OCI-LY1 (cell line): ENCODE measurements around the gene KLHDC8A.

Experiments used
- H2AFZ ChIP-seq: fragments of 200-600 bp; sonication (generic), shearing (Covaris generic); 2 replicates; pipeline ENCODE4 v1.6.0; 2014; ENCODE audit warnings: antibody characterized with exemption, mild to moderate bottlenecking, low read length
- H3F3A ChIP-seq: fragments of 200-600 bp; sonication (generic), shearing (Covaris generic); 2 replicates; pipeline ENCODE4 v1.6.0; 2014; ENCODE audit warnings: mild to moderate bottlenecking, antibody characterized with exemption, low read length, moderate library complexity; ENCODE audit not compliant: insufficient read depth
- H3K27ac ChIP-seq: fragments of 200-600 bp; sonication (generic); 2 replicates; pipeline ENCODE4 v1.5.1; 2014; ENCODE audit warnings: low read length, mixed run types, mild to moderate bottlenecking, low read depth; ENCODE audit not compliant: poor library complexity, severe bottlenecking
- H3K27me3 ChIP-seq: fragments of 200-600 bp; sonication (generic); 2 replicates; pipeline ENCODE4 v1.6.0; 2014; ENCODE audit warnings: antibody characterized with exemption, mild to moderate bottlenecking, low read length, moderate library complexity; ENCODE audit not compliant: insufficient read depth
- H3K36me3 ChIP-seq: fragments of 200-600 bp; sonication (generic); 2 replicates; pipeline ENCODE4 v1.6.1; 2014; ENCODE audit warnings: mild to moderate bottlenecking, antibody characterized with exemption, low read length, moderate library complexity, mixed read lengths; ENCODE audit not compliant: insufficient read depth
- H3K4me1 ChIP-seq: fragments of 200-600 bp; sonication (generic); 2 replicates; pipeline ENCODE4 v1.5.1; 2014; ENCODE audit warnings: mild to moderate bottlenecking, low read length, moderate library complexity; ENCODE audit not compliant: insufficient read depth, severe bottlenecking
- H3K4me2 ChIP-seq: fragments of 200-600 bp; sonication (generic), shearing (Covaris generic); 2 replicates; pipeline ENCODE4 v1.6.1; 2014; ENCODE audit warnings: low read length
- H3K4me3 ChIP-seq: fragments of 200-600 bp; sonication (generic); 2 replicates; pipeline ENCODE4 v1.5.1; 2014; ENCODE audit warnings: low read length, low read depth, mild to moderate bottlenecking, mixed read lengths; ENCODE audit not compliant: poor library complexity, severe bottlenecking
- H3K79me2 ChIP-seq: fragments of 200-600 bp; shearing (Covaris generic); 2 replicates; pipeline ENCODE4 v1.6.1; 2016; ENCODE audit warnings: mixed run types, low read length, mixed read lengths; ENCODE audit not compliant: insufficient read depth
- H3K9ac ChIP-seq: fragments of 200-600 bp; sonication (generic), shearing (Covaris generic); 2 replicates; pipeline ENCODE4 v1.6.1; 2014; ENCODE audit warnings: mild to moderate bottlenecking, low read length, mixed read lengths
- H3K9me2 ChIP-seq: fragments of 200-600 bp; sonication (generic), shearing (Covaris generic); 2 replicates; pipeline ENCODE4 v1.6.1; 2014; ENCODE audit warnings: low read depth, mild to moderate bottlenecking, low read length, mixed read lengths
- H3K9me3 ChIP-seq: fragments of 200-600 bp; shearing (Covaris generic); 2 replicates; pipeline ENCODE4 v1.6.1; 2014; ENCODE audit warnings: low read length, mixed read lengths
- H4K20me1 ChIP-seq: fragments of 200-600 bp; sonication (generic), shearing (Covaris generic); 2 replicates; pipeline ENCODE4 v1.6.0; 2016; ENCODE audit warnings: mild to moderate bottlenecking, low read length; ENCODE audit not compliant: insufficient read depth
- EZH2 ChIP-seq: fragments of 200-600 bp; sonication (generic), shearing (Covaris generic); IDR thresholded peaks from 2 replicates; pipeline ENCODE4 v1.8.0; 2017; ENCODE audit warnings: borderline replicate concordance, mixed run types, mild to moderate bottlenecking, antibody characterized with exemption, low read length, moderate library complexity, mixed read lengths
- TF ChIP-seq, protein P1 (sequence below): fragments of 200-600 bp; sonication (generic), shearing (Covaris generic); IDR thresholded peaks from 2 replicates; pipeline ENCODE4 v1.5.1; 2017; ENCODE audit warnings: mild to moderate bottlenecking, antibody characterized with exemption, low read length, moderate library complexity, mixed read lengths

Gene KLHDC8A

DNA sequence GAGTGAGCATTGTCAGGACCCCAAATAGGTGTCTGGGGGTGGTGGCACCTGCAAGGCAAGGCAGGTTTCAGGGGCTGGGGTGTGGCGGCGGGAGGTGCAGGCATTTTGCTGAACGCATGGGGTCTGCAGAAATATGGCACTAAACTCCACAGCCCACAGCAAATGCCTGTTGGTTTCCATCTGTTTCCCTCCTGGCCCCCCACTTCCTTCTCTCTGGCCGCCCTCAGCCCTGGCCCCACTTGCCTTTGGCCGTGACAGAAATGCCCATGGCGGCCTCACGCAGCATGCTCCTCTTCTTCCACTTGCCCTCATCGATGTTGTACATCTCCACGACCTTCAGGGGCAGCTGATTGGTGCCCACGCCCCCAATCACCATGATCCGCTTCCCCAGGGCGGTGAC, 13.7 kb downstream of the KLHDC8A start:
- Histone ChIP-seq H4K20me1 (no peaks in the 10 kb centered on the region), H3F3A (no peaks in the 10 kb centered on the region), H3K27ac (no peak overlapping the region), H3K36me3 (no peaks in the 10 kb centered on the region), H3K9me2 (no peaks in the 10 kb centered on the region), H3K4me3 (no peak overlapping the region), H3K79me2 (no peaks in the 10 kb centered on the region), H2AFZ (no peak overlapping the region), H3K27me3 (peaks cover 9% of the 10 kb centered on the region; the same call in 1 of the 2 replicates), H3K4me1 (no peaks in the 10 kb centered on the region), H3K4me2 (no peak overlapping the region), H3K9ac (no peak overlapping the region), H3K9me3 (no peaks in the 10 kb centered on the region)
- TF ChIP-seq EZH2, result no peak
- TF ChIP-seq, protein P1, sequence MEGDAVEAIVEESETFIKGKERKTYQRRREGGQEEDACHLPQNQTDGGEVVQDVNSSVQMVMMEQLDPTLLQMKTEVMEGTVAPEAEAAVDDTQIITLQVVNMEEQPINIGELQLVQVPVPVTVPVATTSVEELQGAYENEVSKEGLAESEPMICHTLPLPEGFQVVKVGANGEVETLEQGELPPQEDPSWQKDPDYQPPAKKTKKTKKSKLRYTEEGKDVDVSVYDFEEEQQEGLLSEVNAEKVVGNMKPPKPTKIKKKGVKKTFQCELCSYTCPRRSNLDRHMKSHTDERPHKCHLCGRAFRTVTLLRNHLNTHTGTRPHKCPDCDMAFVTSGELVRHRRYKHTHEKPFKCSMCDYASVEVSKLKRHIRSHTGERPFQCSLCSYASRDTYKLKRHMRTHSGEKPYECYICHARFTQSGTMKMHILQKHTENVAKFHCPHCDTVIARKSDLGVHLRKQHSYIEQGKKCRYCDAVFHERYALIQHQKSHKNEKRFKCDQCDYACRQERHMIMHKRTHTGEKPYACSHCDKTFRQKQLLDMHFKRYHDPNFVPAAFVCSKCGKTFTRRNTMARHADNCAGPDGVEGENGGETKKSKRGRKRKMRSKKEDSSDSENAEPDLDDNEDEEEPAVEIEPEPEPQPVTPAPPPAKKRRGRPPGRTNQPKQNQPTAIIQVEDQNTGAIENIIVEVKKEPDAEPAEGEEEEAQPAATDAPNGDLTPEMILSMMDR, result no peak

DNA sequence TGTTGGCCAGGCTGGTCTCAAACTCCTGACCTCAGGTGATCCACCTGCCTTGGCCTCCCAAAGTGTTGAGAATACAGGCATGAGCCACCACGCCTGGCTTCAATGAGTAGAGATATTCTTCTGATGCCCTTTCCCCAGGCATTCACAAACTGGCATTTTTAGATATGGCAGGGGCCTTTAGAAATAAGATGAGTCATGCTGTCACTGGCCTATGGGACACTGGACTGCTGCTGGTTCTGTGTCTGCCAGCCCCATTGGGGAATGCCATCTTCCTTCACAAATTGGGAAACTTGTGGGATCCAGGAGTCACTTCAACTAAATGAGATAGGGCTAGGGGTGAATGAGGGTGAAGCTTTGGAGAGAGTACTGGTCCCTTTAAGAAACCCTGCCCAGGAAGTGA, 16.0 kb downstream of the KLHDC8A start:
- Histone ChIP-seq H3K79me2 (no peaks in the 10 kb centered on the region), H3K36me3 (no peaks in the 10 kb centered on the region), H2AFZ (no peak overlapping the region), H3K4me3 (no peak overlapping the region), H3K9me2 (no peaks in the 10 kb centered on the region), H3K27ac (no peak overlapping the region), H3F3A (no peaks in the 10 kb centered on the region), H3K4me1 (no peaks in the 10 kb centered on the region), H3K9me3 (no peaks in the 10 kb centered on the region), H3K27me3 (peaks cover 9% of the 10 kb centered on the region; the same call in 1 of the 2 replicates), H3K4me2 (no peak overlapping the region), H4K20me1 (no peaks in the 10 kb centered on the region), H3K9ac (no peak overlapping the region)
- TF ChIP-seq EZH2, result no peak
- TF ChIP-seq, protein P1, result no peak

DNA sequence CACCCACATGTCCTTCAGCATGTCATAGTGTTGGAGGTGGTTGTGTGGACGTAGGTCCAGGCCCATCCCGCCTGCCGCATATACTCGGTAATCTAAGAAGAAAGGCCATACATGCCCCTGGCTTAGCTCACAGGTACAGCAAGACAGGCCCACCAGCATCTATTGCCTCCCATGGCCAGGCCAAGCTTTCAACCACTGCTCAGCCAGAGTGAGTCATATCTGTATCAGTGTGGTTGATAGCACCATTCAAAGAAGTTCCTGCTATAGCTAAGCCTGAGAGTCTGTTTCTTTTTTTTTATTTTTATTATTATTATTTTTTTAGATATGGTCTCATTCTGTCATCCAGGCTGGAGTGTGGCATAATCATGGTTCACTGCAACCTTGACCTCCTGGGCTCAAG, 17.0 kb downstream of the KLHDC8A start:
- no peak overlapping the region for H3K9ac ChIP-seq
- no peaks in the 10 kb centered on the region for H3K4me1 ChIP-seq
- no peak overlapping the region for H3K27ac ChIP-seq
- no peak overlapping the region for H3K4me2 ChIP-seq
- no peaks in the 10 kb centered on the region for H3K9me2 ChIP-seq
- H3K4me3 ChIP-seq, result no peak overlapping the region
- H3F3A ChIP-seq, result no peaks in the 10 kb centered on the region
- H3K9me3 ChIP-seq, result no peaks in the 10 kb centered on the region
- TF ChIP-seq, protein P1, result no peak
- no peak for TF ChIP-seq EZH2
- no peak overlapping the region for H2AFZ ChIP-seq
- H3K27me3 ChIP-seq, result peaks cover 9% of the 10 kb centered on the region; the same call in 1 of the 2 replicates
- H3K79me2 ChIP-seq, result no peaks in the 10 kb centered on the region
- no peaks in the 10 kb centered on the region for H4K20me1 ChIP-seq
- H3K36me3 ChIP-seq, result no peaks in the 10 kb centered on the region
